HUES64 (cell line): ENCODE data around the gene ADCY2.

ENCODE experiments used
- H3K27ac ChIP-seq: 2 replicates; pipeline ENCODE4 v1.7.0; 2013; ENCODE audit warnings: low read depth, low read length, inconsistent platforms
- H3K27me3 ChIP-seq: 2 replicates; pipeline ENCODE4 v1.6.1; 2013; ENCODE audit warnings: mild to moderate bottlenecking, low read length; ENCODE audit not compliant: insufficient read depth
- H3K36me3 ChIP-seq: 2 replicates; pipeline ENCODE4 v1.6.1; 2013; ENCODE audit warnings: mild to moderate bottlenecking, low read length; ENCODE audit not compliant: insufficient read depth
- H3K4me1 ChIP-seq: 2 replicates; pipeline ENCODE4 v1.6.1; 2013; ENCODE audit warnings: mild to moderate bottlenecking, low read length, moderate library complexity; ENCODE audit not compliant: insufficient read depth
- H3K4me3 ChIP-seq: 2 replicates; pipeline ENCODE4 v1.5.1; 2013; ENCODE audit warnings: mild to moderate bottlenecking, low read length, moderate library complexity
- H3K9ac ChIP-seq: 2 replicates; pipeline ENCODE4 v1.6.1; 2013; ENCODE audit warnings: mild to moderate bottlenecking, low read depth, low read length
- H3K9me3 ChIP-seq: 2 replicates; pipeline ENCODE4 v1.6.1; 2013; ENCODE audit warnings: low read depth, low read length; ENCODE audit not compliant: insufficient read depth
- WGBS: fragments of 150-250, 120-280 bp; methylation state at CpG from one replicate; pipeline ENCODE4 v1.1.7; 2013; ENCODE audit warnings: missing lambda C conversion rate; 5-methylcytosine and 5-hydroxymethylcytosine counted together

ADCY2 gene

DNA sequence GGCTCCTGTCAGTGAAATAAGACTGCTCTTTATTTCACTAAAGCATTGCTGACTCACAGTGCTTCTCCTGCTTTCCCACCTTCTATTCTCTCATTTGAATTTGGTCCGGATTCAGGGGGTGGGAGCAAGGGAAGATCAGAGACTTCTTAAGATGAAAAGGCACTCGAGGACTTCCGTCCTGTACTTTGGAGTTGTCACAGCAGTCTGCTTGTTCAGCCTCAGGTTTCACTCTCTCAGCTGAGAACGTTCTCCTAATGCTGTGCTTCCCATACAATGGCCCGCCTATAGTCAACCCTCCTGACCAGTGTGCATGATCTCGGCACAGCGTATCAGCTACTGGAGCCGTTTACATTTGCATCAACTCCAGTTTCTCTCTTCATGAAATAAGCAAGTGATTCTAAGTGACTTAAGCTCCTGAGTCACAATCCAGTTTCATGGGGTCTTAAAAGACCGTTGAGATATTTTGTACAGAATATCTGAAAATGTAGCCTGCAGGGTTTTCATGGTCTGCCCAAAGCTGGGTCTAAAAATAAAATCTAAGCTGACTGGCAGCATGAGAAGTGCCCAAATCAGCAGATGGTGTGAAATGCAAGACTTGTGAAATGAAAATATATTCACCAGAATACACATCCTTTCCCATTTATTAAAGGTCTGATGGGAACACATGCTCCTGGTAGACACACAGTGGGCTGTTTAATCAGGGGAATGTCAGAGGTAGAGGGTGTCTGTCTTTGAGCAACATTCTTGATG is 145.0 kb downstream of the ADCY2 start:
- H3K27ac ChIP-seq: no peak overlapping the region
- H3K4me3 ChIP-seq: no peak overlapping the region
- no peak overlapping the region for H3K9ac ChIP-seq
- H3K36me3 ChIP-seq: peaks cover 6% of the 10 kb centered on the region; the same call in 1 of the 2 replicates
- WGBS: 71% methylated on average over 9 of the region's 9 CpGs
- H3K27me3 ChIP-seq: no peaks in the 10 kb centered on the region
- H3K4me1 ChIP-seq: peaks cover 15% of the 10 kb centered on the region; the same call in 1 of the 2 replicates
- H3K9me3 ChIP-seq: no peaks in the 10 kb centered on the region

DNA sequence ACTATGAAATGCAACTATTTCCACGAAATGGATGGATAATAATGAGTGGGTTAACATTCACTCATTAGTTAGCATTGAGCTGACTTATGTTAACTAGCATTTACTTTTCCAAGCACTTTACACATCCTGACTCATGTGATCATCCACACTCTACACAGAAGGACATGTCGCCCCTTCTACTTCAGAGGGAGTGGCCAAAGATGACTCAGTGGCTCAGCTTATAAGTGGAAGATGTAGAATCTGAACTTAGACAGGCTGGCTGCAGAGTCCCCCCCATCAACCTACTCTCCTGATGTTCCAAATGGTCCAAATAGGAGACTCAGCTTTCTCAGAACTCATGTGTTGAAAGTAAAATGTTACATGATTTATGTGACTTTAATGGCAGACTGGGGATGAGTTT is 146.0 kb downstream of the ADCY2 start:
- H3K9ac ChIP-seq: no peak overlapping the region
- WGBS: 86% methylated on average over 1 of the region's 2 CpGs
- no peak overlapping the region for H3K4me3 ChIP-seq
- no peaks in the 10 kb centered on the region for H3K9me3 ChIP-seq
- H3K27ac ChIP-seq: no peak overlapping the region
- peaks cover 6% of the 10 kb centered on the region; the same call in 1 of the 2 replicates for H3K36me3 ChIP-seq
- H3K4me1 ChIP-seq: peaks cover 15% of the 10 kb centered on the region; the same call in 1 of the 2 replicates
- no peaks in the 10 kb centered on the region for H3K27me3 ChIP-seq

DNA sequence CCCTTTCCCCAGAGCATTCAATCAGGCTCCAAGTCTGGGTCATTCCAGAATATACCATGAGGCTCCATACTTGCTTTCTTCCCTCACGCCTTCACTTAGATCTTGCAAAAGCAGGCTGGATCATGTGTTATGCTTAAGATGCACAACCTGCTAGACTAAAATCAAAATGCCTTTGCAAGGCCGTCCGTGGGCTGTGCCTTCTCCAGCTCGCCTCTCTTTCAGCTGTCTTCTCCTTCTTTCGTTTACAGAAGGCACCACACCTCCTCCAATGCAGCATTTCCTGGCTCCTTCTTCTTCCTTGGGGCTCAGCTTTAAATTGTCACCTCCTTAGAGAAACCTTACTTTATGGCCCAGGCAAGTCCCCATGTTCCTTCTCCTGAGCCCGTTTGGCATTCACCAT is 150.6 kb downstream of the ADCY2 start:
- H3K36me3 ChIP-seq: peaks cover 16% of the 10 kb centered on the region; the same call in 1 of the 2 replicates
- WGBS: 97% methylated on average over 6 of the region's 6 CpGs
- no peaks in the 10 kb centered on the region for H3K9me3 ChIP-seq
- H3K27me3 ChIP-seq: no peaks in the 10 kb centered on the region
- no peaks in the 10 kb centered on the region for H3K4me1 ChIP-seq
- H3K9ac ChIP-seq: no peak overlapping the region
- H3K4me3 ChIP-seq: no peak overlapping the region
- no peak overlapping the region for H3K27ac ChIP-seq

DNA sequence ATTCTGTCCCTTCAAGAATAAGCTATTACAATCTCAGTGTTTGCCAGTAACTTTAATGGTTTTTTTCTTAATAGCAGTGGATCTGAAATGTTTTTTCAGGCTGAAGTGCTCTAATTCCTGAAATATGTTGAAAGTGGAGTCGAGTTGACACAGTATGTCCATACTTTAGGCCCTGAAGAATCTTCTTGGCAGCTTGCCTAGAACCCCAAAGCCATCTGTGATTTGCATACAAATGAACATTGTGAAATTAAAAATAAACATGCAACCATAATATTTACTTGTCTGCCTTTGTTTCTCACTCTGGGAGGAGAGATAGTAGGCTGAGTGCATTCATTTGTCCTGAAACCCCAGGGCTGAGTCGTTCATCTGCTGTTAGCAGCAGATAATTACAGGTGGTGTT is 152.7 kb downstream of the ADCY2 start:
- Histone ChIP-seq H3K4me3 (no peak overlapping the region), H3K9ac (no peak overlapping the region), H3K4me1 (0 out of 2 replicates have a peak, but pooled peaks cover 3% of the 10 kb centered on the region), H3K27ac (no peak overlapping the region), H3K27me3 (no peaks in the 10 kb centered on the region), H3K9me3 (no peaks in the 10 kb centered on the region), H3K36me3 (peaks cover 16% of the 10 kb centered on the region; the same call in 1 of the 2 replicates)
- WGBS: 88% methylated on average over 2 of the region's 2 CpGs

DNA sequence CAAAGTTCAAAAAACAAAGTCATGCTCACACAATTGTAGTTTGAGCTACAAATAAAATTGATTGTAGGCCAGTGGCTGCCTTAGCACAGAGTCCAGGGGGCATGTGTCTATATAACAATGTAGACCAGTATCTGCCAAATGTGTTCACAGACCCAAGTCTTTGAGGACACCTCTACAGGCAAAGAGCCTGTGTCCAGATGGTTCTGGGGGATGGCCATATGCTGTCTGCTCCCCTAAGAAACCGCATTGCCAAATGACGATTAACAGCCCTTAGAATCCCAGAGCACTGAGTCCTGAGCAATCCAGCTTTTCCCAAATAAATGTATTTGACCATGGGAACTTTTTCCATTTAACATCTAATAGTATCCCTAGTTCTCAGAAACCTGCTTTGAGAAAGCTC is 169.6 kb downstream of the ADCY2 start:
- no peaks in the 10 kb centered on the region; the same call in 1 of the 2 replicates for H3K4me1 ChIP-seq
- H3K9ac ChIP-seq: no peak overlapping the region
- no peak overlapping the region for H3K27ac ChIP-seq
- H3K4me3 ChIP-seq: no peak overlapping the region
- H3K27me3 ChIP-seq: no peaks in the 10 kb centered on the region
- 100% methylated on average over 2 of the region's 2 CpGs for WGBS
- no peaks in the 10 kb centered on the region for H3K9me3 ChIP-seq
- no peaks in the 10 kb centered on the region for H3K36me3 ChIP-seq

DNA sequence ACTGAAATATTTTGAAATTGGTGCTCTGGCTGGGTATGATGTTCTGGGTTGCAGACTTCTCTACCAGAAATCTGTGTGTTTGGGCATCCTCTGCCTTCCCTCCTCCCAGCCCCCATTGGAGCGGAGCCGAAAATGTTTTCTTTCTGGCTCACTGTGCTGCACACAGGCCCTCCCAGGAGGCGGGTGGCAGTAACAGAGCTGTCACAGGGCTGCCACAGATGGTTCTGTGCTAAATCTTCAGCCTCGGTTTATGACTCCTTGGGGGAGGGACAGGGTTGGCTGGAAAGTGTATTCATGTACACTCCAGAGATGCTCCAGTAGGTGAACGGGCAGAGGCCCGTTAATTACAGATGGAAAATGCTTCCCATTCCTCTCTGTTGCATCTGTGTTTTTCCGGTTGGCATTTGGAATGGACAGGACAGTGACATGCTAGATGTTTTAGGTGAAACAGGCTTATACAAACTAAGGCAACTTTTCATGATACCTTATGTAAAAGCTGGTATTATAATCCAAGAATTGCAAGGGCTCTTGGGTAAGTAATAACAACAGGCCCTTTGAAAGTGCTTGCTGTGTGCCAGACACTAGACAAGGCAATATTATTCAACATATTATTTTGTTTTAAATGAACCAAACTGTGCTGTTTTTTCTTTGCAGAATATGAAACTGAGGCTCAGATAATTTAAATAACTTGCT is 180.2 kb downstream of the ADCY2 start:
- Histone ChIP-seq H3K9ac (no peak overlapping the region), H3K9me3 (no peaks in the 10 kb centered on the region), H3K27ac (no peak overlapping the region), H3K36me3 (no peaks in the 10 kb centered on the region), H3K4me3 (no peak overlapping the region), H3K27me3 (no peaks in the 10 kb centered on the region), H3K4me1 (no peaks in the 10 kb centered on the region)
- 93% methylated on average over 7 of the region's 7 CpGs for WGBS

DNA sequence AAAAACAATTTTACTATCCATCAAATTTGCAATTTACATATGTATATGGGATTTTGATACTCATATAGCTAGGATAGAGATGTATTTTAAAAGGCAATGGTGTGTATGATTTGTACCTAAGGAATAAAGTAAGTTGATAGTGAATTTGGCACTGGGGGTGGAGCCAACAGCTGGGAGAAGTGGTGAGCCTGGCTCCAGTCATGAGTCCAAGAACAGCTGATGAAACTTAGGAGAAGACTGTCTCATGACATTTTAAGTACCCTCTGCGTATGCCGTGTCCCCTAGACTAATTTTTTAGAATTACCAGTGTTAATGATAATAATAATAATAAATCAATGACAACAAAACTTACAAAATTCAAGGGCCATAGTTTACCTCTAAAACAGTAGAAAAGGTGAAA is 181.4 kb downstream of the ADCY2 start:
- no peaks in the 10 kb centered on the region for H3K4me1 ChIP-seq
- no CpG with 5 or more reads among the region's 2 CpGs for WGBS

DNA sequence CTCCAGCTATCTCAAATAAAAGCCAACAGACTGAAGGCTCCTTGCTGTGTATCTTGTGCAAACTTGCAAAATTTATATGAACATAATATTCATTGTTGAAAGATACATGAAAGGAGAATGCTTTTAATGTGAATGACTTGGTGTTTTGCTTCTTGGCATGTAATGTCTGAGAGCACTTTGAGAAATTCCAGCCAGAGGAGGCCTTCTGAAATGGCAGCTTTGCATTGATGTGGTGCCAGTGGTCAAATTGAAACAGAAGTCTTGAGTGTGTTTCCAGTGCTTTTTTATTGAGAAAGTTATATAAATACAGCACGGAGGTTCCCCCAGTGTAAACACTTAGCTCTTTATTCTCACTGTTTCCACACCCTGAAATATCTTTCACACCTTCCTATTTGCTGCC is 182.1 kb downstream of the ADCY2 start:
- H3K4me3 ChIP-seq: no peak overlapping the region
- no peak overlapping the region for H3K9ac ChIP-seq
- H3K27me3 ChIP-seq: no peaks in the 10 kb centered on the region
- 100% methylated on average over 1 of the region's 1 CpG for WGBS
- no peaks in the 10 kb centered on the region for H3K4me1 ChIP-seq
- no peak overlapping the region for H3K27ac ChIP-seq
- H3K36me3 ChIP-seq: no peaks in the 10 kb centered on the region
- H3K9me3 ChIP-seq: no peaks in the 10 kb centered on the region

More for the DNA sequence above, 181.4 kb downstream of the ADCY2 start:
- Histone ChIP-seq H3K27ac (no peak overlapping the region), H3K4me3 (no peak overlapping the region), H3K9ac (no peak overlapping the region), H3K9me3 (no peaks in the 10 kb centered on the region), H3K27me3 (no peaks in the 10 kb centered on the region), H3K36me3 (no peaks in the 10 kb centered on the region)

DNA sequence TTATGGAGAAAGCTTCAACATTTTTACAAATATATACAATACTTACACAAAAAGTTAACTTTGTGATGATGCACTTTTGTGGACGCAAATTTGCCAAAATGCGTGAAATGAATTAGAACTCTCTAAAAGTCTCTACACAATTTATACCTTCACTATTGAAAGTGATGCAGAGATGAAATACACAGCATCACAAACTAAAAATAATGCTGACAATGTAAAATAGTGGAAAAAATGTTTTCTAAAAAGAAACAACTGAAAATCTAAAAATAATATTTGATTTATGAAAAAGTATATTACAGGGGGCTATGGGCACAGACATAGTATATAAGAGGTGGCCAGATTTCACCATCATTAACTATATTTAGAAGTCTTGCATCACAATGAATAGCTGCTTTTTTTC is 188.8 kb downstream of the ADCY2 start:
- H3K27me3 ChIP-seq: no peaks in the 10 kb centered on the region
- H3K4me1 ChIP-seq: no peaks in the 10 kb centered on the region; the same call in 1 of the 2 replicates
- no peak overlapping the region for H3K4me3 ChIP-seq
- no peak overlapping the region for H3K27ac ChIP-seq
- 94% methylated on average over 2 of the region's 2 CpGs for WGBS
- peaks cover 3% of the 10 kb centered on the region; the same call in 1 of the 2 replicates for H3K36me3 ChIP-seq
- no peaks in the 10 kb centered on the region for H3K9me3 ChIP-seq
- H3K9ac ChIP-seq: no peak overlapping the region

DNA sequence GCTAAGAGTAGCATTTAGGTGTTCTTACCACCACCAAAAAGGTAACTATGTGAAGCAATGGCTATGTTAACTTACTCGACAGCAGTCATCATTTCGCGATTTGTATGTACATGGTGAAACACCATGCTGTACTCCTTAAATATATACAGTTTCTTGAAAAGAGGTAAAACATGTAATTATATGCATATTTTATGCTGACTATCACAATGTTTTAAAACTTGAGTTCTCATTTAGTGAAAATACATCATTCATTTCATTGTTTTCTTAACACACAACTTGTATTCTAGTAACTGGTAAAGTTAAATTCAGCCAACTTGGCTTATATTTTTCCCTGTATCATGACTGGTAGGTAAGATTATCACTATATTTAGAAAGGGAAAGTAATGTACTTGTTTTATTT is 189.9 kb downstream of the ADCY2 start:
- 100% methylated on average over 1 of the region's 3 CpGs for WGBS
- no peak overlapping the region for H3K27ac ChIP-seq
- no peaks in the 10 kb centered on the region for H3K27me3 ChIP-seq
- H3K4me1 ChIP-seq: no peaks in the 10 kb centered on the region; the same call in 1 of the 2 replicates
- no peak overlapping the region for H3K9ac ChIP-seq
- no peak overlapping the region for H3K4me3 ChIP-seq
- no peaks in the 10 kb centered on the region for H3K9me3 ChIP-seq
- peaks cover 3% of the 10 kb centered on the region; the same call in 1 of the 2 replicates for H3K36me3 ChIP-seq

DNA sequence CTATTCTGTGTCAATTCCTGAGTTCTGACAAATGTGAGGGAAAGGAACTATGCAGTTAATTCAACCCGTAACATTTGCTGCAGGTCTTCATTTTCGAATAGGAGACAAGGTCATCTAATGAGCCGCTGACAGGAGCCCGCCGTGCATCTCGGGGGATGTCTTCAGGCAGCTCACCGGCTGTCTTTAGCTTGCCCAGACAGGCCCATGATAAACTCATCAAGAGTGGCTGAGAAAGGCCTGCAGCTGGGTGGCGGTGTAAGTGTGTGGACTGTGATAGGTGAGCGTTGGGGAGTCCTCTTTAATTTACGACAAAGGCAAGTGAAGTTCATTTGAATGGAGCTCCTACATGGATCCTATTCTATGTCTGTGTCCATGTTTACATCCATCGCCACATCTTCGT is 190.5 kb downstream of the ADCY2 start:
- H3K9ac ChIP-seq: no peak overlapping the region
- no peaks in the 10 kb centered on the region for H3K27me3 ChIP-seq
- peaks cover 3% of the 10 kb centered on the region; the same call in 1 of the 2 replicates for H3K36me3 ChIP-seq
- H3K9me3 ChIP-seq: no peaks in the 10 kb centered on the region
- no peak overlapping the region for H3K27ac ChIP-seq
- H3K4me3 ChIP-seq: no peak overlapping the region
- no peaks in the 10 kb centered on the region; the same call in 1 of the 2 replicates for H3K4me1 ChIP-seq
- 95% methylated on average over 11 of the region's 12 CpGs for WGBS
